ENCODE data around the gene ARHGAP26. TPM values are rescaled to one million over a fixed set of nuclear protein-coding genes. Genes with fewer than 3 reads are reported as not detected.

Gene ARHGAP26
- total RNA-seq, 6 experiments from 2014 or later = 6.7 to 14.5 (median 8.3) TPM

DNA sequence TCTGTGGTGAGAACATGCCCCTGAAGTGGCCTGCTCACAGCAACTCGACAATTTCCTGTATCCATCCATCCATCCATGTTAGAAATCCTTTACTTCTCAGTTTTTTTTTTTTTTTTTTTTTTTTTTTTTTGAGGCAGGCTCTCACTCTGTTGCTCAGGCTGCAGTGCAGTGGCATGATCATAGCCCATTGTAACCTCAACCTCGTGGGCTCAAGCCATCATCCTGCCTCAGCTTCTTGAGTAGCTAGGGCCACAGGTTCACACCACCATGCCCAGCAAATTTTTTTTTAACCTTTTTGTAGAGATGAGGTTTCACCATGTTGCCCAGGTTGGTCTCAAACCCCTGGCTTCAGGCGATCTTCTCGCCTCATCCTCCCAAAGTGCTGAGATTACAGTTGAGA is 259.1 kb downstream of the ARHGAP26 start:
- Histone ChIP-seq H3K27me3 (no peaks in the 10 kb centered on the region), H3K4me1 (no peaks in the 10 kb centered on the region), H3K36me3 (no peaks in the 10 kb centered on the region), H3K9me3 (no peaks in the 10 kb centered on the region), H3K27ac (no peak overlapping the region), H3K4me3 (no peak overlapping the region)
- ATAC-seq = no peak
- no peak for TF ChIP-seq POLR2A (IDR thresholded peaks at IDR 0.05)
- TF ChIP-seq, protein P1, sequence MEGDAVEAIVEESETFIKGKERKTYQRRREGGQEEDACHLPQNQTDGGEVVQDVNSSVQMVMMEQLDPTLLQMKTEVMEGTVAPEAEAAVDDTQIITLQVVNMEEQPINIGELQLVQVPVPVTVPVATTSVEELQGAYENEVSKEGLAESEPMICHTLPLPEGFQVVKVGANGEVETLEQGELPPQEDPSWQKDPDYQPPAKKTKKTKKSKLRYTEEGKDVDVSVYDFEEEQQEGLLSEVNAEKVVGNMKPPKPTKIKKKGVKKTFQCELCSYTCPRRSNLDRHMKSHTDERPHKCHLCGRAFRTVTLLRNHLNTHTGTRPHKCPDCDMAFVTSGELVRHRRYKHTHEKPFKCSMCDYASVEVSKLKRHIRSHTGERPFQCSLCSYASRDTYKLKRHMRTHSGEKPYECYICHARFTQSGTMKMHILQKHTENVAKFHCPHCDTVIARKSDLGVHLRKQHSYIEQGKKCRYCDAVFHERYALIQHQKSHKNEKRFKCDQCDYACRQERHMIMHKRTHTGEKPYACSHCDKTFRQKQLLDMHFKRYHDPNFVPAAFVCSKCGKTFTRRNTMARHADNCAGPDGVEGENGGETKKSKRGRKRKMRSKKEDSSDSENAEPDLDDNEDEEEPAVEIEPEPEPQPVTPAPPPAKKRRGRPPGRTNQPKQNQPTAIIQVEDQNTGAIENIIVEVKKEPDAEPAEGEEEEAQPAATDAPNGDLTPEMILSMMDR (IDR thresholded peaks at IDR 0.05) = no peak
- whole genome bisulfite sequencing (ENCODE audit: insufficient coverage, low coverage, low lambda C conversion rate, missing lambda C conversion rate) = 92% methylated on average over 4 of the region's 4 CpGs
- no peak for DNase-seq
- intact Hi-C loops (cut with DNase I) = no loop called here

DNA sequence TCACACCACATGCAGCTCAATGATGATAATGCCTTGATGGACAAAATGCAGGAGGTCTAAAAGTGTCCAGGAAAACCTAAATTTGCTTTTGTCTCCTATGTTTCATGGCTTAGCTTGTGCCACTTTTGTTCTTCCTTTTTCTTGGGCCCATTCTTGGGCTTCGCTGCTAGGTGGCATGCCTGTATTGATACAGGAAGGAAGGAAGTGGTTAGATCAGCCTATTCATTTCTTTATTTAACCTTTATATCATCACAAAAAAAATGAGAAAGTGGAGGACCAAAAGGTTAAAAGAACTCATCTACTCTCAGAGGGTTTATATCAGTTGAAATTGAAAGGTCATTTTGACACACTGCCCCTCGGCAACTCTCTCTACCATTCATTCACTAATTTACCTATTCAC is 260.2 kb downstream of the ARHGAP26 start:
- TF ChIP-seq POLR2A (IDR thresholded peaks at IDR 0.05) = no peak
- TF ChIP-seq, protein P1 (IDR thresholded peaks at IDR 0.05) = no peak
- H3K27me3 ChIP-seq = no peaks in the 10 kb centered on the region
- H3K4me1 ChIP-seq = no peaks in the 10 kb centered on the region
- no peak overlapping the region for H3K27ac ChIP-seq
- intact Hi-C loops (cut with DNase I) = no loop called here
- H3K36me3 ChIP-seq = no peaks in the 10 kb centered on the region
- ATAC-seq (no peak), DNase-seq (no peak)
- H3K9me3 ChIP-seq = no peaks in the 10 kb centered on the region
- no peak overlapping the region for H3K4me3 ChIP-seq
- 67% methylated on average over 2 of the region's 2 CpGs for WGBS (ENCODE audit: insufficient coverage, low coverage, low lambda C conversion rate, missing lambda C conversion rate)

DNA sequence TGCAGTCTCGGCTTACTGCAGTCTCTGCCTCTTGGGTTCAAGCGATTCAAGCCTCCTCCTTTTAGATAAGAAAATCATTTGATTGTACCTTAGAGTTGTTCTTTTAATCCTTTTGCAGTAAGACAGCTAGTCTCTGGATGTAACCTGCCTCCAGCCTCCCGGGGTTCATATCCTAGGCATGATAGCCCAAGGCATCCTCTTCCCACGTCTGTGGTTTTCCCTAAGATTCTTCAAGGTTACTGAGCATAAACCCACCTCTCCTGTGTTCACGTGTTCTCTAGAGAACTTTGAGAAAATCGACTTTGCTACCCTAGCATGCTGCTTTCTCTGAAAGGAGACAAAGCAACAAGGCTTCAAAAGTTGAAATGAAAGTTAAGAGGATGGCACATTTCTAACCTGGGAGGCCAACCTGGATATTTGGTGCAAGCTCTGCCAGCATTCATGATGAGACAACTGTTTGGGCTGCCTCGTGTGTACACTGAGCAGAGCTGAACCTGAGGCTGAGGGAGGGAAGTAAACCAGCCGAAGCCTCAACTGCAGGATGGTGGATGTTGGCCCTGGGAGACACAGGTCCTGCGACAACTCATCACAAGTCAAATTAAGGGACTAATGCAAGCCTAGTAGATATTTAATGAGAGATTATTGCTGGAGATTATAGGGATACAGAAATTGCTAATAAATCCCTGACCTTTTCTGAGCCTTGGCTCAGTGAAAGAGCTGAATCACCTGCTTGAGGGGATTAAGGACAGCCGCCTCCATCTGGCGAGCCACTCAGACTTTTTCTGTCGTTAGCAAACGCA is 261.8 kb downstream of the ARHGAP26 start:
- no peak overlapping the region for H3K4me3 ChIP-seq
- no peak for ATAC-seq
- H3K36me3 ChIP-seq = no peaks in the 10 kb centered on the region
- 88% methylated on average over 11 of the region's 13 CpGs for WGBS (ENCODE audit: insufficient coverage, low coverage, low lambda C conversion rate, missing lambda C conversion rate)
- H3K27me3 ChIP-seq = no peaks in the 10 kb centered on the region
- TF ChIP-seq, protein P1 (IDR thresholded peaks at IDR 0.05) = no peak
- TF ChIP-seq POLR2A (IDR thresholded peaks at IDR 0.05) = no peak
- H3K27ac ChIP-seq = no peak overlapping the region
- H3K4me1 ChIP-seq = no peaks in the 10 kb centered on the region
- H3K9me3 ChIP-seq = no peaks in the 10 kb centered on the region
- intact Hi-C loops (cut with DNase I) = no loop called here
- no peak for DNase-seq

DNA sequence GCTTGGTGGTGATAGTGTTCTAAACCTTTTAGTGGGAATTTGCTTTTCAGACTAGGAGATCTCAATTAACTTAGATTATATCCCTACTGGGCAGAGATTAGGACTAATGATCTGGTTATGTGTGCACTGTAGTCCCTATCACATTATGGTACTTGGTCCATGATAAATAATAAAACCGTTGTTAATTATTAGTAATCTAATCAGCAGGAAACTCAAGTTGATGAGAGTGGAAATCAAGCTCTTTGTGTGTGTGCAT is 262.3 kb downstream of the ARHGAP26 start:
- ATAC-seq (no peak), DNase-seq (no peak)
- 59% methylated on average over 1 of the region's 1 CpG for WGBS (ENCODE audit: insufficient coverage, low coverage, low lambda C conversion rate, missing lambda C conversion rate)
- no peaks in the 10 kb centered on the region for H3K9me3 ChIP-seq
- TF ChIP-seq, protein P1 (IDR thresholded peaks at IDR 0.05) = no peak
- TF ChIP-seq POLR2A (IDR thresholded peaks at IDR 0.05) = no peak
- H3K4me1 ChIP-seq = no peaks in the 10 kb centered on the region
- no peaks in the 10 kb centered on the region for H3K27me3 ChIP-seq
- no peak overlapping the region for H3K4me3 ChIP-seq
- intact Hi-C loops (cut with DNase I) = no loop called here
- no peaks in the 10 kb centered on the region for H3K36me3 ChIP-seq
- H3K27ac ChIP-seq = no peak overlapping the region
